ENCODE measurements around the gene LPAR3.
"Not testable (repeated sequence)": the region's sequence is repeated elsewhere in the genome, so short reads cannot be mapped to it uniquely, and the experiment has no call there.

Gene LPAR3

GRCh38 chr1:84902727-84903126, 9.7 kb upstream of the LPAR3 start:
- DNase-seq (ENCODE audit: low spot score) = not testable (repeated sequence)

DNA sequence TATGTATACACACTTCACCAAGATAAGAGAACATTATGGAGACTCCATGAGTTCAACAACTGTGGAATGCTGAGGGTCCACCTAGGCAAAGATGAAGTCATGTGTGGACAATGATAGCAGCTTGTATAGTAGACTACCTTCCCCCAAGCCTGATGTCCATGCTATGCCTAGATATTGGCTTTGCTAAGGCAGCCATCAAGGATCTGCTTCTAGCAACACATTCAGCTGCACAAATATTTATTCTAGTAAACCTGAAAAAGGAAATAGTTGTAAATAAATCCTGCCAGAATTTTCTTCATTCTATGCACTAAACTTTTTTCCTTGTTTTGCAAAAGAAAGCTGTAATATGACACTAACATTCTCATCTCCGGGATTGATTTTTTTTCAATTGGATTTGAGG, 7.0 kb upstream of the LPAR3 start:
- no peak for DNase-seq (ENCODE audit: low spot score)

DNA sequence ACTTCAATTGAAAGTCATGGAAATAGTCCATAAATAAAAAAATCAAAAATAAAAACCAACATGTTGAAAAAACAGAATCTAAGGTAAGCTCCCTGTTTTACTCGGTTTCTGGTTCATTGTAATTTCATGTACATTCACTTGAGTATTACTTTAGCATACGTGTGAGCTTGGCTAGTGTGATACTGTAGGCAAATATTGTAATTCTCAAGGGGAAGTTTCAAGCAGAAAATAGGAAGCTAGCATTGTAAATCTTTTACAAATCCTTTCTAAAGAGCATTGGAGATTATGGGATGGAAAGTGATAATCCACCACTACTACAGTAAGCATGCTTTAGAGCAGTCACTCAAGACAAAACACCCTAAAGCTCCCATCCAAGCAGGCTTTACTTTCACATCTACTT, 3.3 kb upstream of the LPAR3 start:
- no peak for DNase-seq (ENCODE audit: low spot score)

DNA sequence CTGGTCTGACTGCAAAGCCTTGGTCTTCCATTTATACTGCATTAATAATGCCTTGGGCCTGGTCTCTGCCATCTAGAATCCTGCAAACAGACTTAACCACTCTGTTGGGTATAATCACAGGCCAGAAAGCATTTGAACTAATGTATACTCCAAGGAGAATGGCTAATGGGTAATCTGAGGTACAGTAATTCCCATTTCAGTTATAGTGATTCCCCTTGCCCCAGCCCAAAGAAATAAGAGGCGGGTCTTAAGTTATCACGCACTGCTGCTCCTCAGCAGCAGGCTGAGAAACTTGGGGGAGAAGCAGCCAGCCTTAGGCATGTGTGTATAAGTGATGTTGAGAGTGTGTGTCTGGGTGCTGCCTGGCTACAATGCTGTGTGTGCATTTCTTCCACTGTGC, 2.4 kb downstream of the LPAR3 start:
- DNase-seq (ENCODE audit: low spot score) = no peak

DNA sequence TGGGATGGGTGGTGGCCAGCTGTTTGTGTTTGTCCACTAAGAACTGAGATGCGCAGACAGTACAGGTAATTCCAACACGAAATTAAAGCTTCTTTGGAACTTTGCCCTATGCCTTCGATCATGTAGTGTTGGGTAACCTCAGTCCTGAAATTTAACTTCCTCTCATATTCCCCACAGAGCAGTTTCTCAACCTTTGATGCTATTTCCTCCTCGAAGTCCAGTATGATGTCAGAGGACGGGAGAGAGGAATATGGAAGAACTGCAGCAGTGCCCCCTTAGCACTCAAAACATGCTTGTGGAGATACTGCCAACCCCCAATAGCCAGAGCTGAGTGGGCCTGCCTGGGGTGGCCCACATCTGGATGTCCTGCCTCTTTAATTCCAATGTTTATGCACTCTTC, 3.6 kb downstream of the LPAR3 start:
- no peak for DNase-seq (ENCODE audit: low spot score)

DNA sequence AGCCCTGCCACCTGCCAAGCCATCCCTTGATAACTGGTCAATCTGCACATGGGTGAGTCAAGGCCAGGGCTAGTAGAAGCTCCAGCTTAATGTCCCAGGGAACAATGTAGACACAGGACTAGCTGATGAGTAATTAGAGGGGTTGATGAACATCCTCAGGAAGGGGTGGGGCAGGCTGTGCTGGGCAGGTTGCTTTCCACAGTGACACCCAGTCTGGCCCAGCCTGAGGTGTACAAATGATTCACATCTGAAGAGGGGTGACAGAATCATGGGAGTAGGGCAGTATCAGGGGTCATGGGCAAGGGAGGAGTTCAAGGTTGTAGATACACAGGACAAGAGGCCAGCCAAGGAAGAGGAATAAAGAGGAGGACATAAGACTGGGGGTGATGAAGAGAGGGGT, 4.3 kb downstream of the LPAR3 start:
- no peak for DNase-seq (ENCODE audit: low spot score)

- no peak for DNase-seq (ENCODE audit: low spot score)
Measured at GRCh38 chr1:84887261-84887934, 5.6 kb downstream of the LPAR3 start.

GRCh38 chr1:84885469-84885868, 7.5 kb downstream of the LPAR3 start:
- DNase-seq (ENCODE audit: low spot score) = no peak

DNA sequence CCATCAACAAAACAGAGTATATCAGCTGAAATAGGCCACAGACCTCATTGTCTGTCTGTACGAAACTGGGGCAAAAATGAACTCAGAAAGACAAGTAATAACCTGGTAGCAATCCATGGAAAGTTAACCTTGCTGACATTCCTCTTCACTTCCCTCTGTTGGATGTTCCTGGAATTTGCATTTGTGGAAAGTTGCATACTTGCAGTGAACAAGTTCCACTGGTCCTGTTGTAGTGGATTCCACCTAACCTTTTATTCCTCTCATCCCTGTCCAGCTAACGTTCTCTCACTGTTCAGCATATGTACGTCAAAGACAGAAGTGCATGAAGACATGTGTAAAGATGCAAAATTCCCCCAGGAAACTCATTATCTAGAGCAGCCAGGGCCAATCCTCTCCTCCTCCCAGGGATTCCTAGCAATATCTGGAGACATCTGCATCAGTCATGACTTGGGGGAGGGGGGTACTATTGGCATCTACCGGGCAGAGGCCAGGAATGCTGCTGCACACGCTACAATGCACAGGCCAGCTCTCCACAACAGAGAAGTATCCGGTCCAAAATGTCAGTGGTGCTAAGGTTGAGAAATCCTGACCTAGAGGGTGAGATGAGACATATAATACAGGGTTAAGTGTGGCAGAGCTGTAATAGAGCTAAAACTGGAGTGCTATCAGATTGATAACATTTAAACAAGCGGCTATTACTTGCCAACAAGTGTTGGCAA, 8.2 kb downstream of the LPAR3 start:
- DNase-seq (ENCODE audit: low spot score) = no peak

DNA sequence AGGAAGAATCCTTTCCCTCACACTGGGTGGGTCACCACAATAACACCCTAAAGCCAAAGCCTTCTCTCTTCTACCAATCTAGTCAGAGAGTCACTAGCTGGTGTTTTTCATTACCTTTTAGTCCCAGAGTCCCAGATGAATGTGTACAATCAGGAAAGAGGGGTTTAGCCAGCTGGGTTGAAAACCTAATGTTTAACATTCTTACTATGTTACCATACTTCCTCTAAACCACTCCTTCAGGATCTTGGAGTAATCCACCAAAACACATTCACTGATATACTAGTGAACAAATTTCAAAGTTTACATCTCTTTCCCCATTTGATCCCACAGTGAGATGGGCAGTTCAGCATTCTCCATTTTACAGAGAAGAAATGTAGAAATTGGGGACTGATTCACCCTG, 9.7 kb downstream of the LPAR3 start:
- no peak for DNase-seq (ENCODE audit: low spot score)

- no peak for DNase-seq (ENCODE audit: low spot score)
Measured at GRCh38 chr1:84877592-84877991, 15.4 kb downstream of the LPAR3 start.

DNA sequence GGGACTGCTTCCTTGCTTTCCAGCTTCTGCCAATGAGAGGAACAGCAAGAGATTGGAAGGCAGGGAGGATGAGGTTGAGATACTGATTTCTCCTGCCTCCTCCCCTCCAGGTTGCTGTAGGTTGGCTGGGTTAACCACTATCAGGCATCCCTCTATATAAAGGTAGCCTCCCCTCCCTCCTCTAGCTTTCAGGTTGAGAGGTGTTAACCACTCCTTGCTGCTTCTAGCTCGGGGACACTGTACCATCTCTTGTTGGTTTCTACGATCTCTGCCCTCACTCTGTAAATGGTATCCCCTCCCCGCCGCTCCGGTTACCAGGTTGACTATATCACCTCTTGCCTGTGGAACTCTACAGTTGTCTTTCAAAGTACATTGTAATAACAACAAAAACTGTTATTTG, 16.7 kb downstream of the LPAR3 start:
- no peak for DNase-seq (ENCODE audit: low spot score)

- DNase-seq (ENCODE audit: low spot score) = no peak
Measured at GRCh38 chr1:84873366-84873765, 19.6 kb downstream of the LPAR3 start.

DNA sequence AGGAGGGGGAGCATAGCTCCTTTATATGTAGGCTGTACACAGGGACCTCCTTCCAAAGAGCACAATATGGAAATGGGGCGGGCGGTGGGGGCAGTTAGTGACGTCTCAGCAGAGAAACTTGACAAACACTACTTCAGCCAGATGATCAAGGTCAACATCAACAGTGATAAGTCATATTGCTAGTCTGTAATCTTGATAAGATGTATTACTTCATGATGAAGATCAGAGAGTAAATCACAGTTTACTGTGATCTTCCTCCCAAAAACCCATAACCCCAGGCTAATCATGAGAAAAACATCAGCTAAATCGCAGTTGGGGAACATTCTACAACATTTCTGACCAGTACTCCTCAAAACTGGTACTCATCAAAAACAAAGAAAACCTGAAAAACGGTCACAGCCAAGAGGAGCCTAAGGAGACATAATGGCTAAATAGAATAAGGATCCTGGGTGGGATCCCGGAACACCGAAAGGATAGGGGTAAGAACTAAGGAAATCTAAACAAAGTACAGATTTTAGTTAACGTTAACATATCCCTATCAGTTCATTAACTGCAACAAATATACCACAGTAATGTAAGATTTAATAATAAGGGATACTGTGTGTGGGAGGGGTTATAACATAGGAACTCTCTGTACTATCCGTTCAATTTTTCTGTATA, 20.2 kb downstream of the LPAR3 start:
- no peak for DNase-seq (ENCODE audit: low spot score)

- DNase-seq (ENCODE audit: low spot score) = no peak
Measured at GRCh38 chr1:84871181-84871580, 21.8 kb downstream of the LPAR3 start.

GRCh38 chr1:84870591-84870990, 22.4 kb downstream of the LPAR3 start:
- DNase-seq (ENCODE audit: low spot score) = no peak

DNA sequence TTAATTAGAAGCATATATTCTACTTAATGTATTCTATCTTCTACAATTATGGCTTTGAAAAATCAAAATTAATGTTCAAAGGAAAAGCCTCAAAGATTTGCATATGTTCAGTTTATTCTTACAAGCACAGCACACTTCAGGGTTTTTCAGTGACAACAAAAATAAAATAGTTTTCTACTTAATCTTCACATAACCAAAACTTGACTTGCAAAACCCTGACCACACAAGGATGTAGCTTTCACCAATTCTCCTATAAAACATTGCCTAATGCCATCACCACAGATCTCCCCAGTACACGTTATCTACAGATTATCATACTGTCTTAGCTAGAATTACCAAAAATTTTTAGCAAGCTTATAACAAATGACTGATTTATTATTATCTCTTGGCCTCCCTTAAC, 23.3 kb downstream of the LPAR3 start:
- DNase-seq (ENCODE audit: low spot score) = no peak

- no peak for DNase-seq (ENCODE audit: low spot score)
Measured at GRCh38 chr1:84862810-84863251, 30.2 kb downstream of the LPAR3 start.

GRCh38 chr1:84861988-84862644, 30.9 kb downstream of the LPAR3 start:
- DNase-seq (ENCODE audit: low spot score) = no peak

GRCh38 chr1:84861516-84861915, 31.5 kb downstream of the LPAR3 start:
- DNase-seq (ENCODE audit: low spot score) = no peak

GRCh38 chr1:84859866-84860265, 33.1 kb downstream of the LPAR3 start:
- no peak for DNase-seq (ENCODE audit: low spot score)

DNA sequence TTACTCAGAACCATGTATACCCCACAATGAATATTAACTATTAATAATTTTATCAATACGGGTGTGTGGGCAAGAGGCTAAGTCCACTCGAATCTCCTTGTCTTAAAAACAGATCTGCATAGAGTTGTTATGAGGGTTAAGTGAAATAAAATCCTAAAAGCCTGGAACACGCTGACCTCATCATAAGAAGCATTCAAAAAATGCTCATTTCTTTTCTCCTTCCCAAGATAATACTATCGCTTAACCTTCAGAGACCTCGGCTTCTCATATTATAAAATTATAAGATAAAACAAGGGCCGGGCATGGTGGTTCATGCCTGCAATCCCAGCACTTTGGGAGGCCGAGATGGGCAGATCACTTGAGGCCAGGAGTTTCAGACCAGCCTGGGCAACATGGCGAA, 35.1 kb downstream of the LPAR3 start:
- DNase-seq (ENCODE audit: low spot score) = no peak

DNA sequence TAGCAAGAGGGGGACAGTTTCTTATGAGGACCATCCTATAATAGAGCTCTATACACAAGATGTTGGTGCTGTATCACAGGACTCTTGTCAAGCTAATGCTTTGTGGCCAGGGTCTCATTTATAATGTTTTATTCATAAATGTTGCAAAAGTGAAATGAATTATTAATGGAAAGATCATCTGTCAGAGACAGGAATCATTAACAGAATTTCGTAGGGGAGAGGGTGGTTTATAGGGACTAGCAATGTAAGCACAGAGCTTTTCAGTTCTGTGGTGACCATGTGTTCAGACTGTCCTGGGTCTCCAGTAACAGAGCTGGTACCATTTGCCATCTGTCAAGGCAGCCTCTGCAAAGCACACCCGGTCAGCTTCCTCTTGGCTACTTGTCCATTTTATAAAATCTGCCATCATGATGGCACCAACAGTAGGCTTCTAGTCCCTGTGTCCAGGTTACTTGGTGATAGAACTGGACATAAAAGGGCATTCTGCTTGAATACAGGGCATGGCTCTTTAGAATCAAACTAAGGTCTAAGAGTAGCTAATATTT, 36.2 kb downstream of the LPAR3 start:
- DNase-seq (ENCODE audit: low spot score) = no peak
